SK-N-SH (cell line): ENCODE data around the gene NETO2.
A peak's percentile ranks its signal among the peaks of the same experiment; 100 is the strongest.

ENCODE experiments used
- EP300 ChIP-seq, 2 experiments: IDR thresholded peaks; 2 replicates each; pipeline versions ENCODE4 v1.4.0 to v1.6.1; 2012; ENCODE audit warnings: borderline replicate concordance in 1 of 2, low read depth in 1 of 2, low read length in 1 of 2
- EZH2phosphoT487 ChIP-seq: fragments of 200-600 bp; sonication (generic); IDR thresholded peaks from 2 replicates; pipeline ENCODE4 v1.6.1; 2017; ENCODE audit warnings: low read depth, mixed run types, mild to moderate bottlenecking, antibody characterized with exemption, moderate library complexity, borderline replicate concordance
- GABPA ChIP-seq: IDR thresholded peaks from 2 replicates; pipeline ENCODE4 v1.4.0; 2012; ENCODE audit warnings: low read depth, mild to moderate bottlenecking
- NRF1 ChIP-seq: IDR thresholded peaks from 2 replicates; pipeline ENCODE4 v1.6.1; 2012; ENCODE audit warnings: low read depth, mild to moderate bottlenecking, low read length
- POLR2AphosphoS5 ChIP-seq: IDR thresholded peaks from 2 replicates; pipeline ENCODE4 v1.6.1; 2012; ENCODE audit warnings: low read depth, low read length
- TAF1 ChIP-seq: IDR thresholded peaks from 2 replicates; pipeline ENCODE4 v1.6.1; 2012; ENCODE audit warnings: low read depth, mild to moderate bottlenecking, low read length, moderate library complexity, borderline replicate concordance
- TCF12 ChIP-seq: IDR thresholded peaks from 2 replicates; pipeline ENCODE4 v1.4.0; 2012
- YY1 ChIP-seq: IDR thresholded peaks from 2 replicates; pipeline ENCODE4 v1.4.0; 2012; ENCODE audit warnings: low read depth, mild to moderate bottlenecking
- TF ChIP-seq, protein P1 (sequence below): fragments of 200-600 bp; sonication (generic); IDR thresholded peaks from 2 replicates; pipeline ENCODE4 v1.6.1; 2017; ENCODE audit warnings: antibody characterized with exemption, mild to moderate bottlenecking, moderate library complexity
- TF ChIP-seq, protein P2 (sequence below): IDR thresholded peaks from 2 replicates; pipeline ENCODE4 v1.4.0; 2012; ENCODE audit warnings: low read depth, borderline replicate concordance
- TF ChIP-seq, protein P3 (sequence below): fragments of 150-350 bp; IDR thresholded peaks from 2 replicates; pipeline ENCODE4 v1.6.1; 2017; ENCODE audit warnings: antibody characterized with exemption, low read length, low read depth, borderline replicate concordance

DNA sequence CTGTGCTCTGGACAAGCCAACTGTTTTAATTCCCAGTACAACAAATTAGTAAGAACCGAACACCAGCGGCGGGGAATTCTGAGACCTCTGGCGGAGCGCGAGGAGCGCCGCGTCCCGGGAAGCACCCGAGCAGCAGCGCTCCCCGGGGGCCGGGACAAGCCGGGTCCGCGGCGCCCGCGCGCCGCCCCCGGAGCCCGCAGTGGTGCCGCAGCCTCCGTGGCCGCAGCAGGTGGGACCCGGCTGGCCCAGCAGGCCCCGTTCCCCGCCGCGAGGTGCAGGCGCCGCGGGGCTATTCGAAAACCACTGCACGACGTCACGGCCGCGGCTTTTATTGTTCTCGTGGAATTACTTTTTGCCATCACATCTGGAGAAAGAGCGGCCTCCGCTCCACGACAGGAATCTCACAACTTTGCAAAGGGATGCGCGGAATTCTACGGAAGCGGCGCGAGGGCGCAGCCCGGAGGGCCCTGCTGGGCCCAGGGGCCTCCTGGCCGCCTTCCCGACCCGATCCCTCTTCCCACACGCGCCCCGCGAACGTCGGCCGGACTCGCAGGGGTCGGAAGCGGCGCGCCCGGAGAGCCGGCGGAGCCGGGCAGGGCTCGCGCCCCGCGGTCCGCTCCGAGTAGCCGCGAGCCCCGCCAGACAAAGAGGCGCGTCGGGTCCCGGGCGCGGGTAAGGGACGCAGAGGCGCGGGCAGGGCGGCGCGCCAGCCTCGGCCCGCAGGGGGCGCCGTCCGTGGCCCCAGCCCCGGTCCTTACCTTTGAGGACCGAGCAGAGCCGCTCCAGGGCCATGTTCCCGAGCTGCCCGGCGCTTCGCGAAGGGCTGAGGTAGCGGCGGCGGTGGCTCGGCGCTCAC, 696 bp downstream of the NETO2 start:
- TF ChIP-seq, protein P1, sequence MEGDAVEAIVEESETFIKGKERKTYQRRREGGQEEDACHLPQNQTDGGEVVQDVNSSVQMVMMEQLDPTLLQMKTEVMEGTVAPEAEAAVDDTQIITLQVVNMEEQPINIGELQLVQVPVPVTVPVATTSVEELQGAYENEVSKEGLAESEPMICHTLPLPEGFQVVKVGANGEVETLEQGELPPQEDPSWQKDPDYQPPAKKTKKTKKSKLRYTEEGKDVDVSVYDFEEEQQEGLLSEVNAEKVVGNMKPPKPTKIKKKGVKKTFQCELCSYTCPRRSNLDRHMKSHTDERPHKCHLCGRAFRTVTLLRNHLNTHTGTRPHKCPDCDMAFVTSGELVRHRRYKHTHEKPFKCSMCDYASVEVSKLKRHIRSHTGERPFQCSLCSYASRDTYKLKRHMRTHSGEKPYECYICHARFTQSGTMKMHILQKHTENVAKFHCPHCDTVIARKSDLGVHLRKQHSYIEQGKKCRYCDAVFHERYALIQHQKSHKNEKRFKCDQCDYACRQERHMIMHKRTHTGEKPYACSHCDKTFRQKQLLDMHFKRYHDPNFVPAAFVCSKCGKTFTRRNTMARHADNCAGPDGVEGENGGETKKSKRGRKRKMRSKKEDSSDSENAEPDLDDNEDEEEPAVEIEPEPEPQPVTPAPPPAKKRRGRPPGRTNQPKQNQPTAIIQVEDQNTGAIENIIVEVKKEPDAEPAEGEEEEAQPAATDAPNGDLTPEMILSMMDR = peak; percentile 65
- TF ChIP-seq, protein P2, sequence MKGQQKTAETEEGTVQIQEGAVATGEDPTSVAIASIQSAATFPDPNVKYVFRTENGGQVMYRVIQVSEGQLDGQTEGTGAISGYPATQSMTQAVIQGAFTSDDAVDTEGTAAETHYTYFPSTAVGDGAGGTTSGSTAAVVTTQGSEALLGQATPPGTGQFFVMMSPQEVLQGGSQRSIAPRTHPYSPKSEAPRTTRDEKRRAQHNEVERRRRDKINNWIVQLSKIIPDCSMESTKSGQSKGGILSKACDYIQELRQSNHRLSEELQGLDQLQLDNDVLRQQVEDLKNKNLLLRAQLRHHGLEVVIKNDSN = no peak
- TF ChIP-seq POLR2AphosphoS5 = no peak
- no peak for TF ChIP-seq EZH2phosphoT487
- TF ChIP-seq TAF1 = peak; percentile 24; the same call in 1 of the 2 replicates
- no peak for TF ChIP-seq EP300 (IDR thresholded peaks at IDR 0.05; ENCODE audit: borderline replicate concordance in 1 of 2, low read depth in 1 of 2, low read length in 1 of 2)
- TF ChIP-seq NRF1 = no peak
- 0 out of 2 replicates have a peak, but pooled peaks have one; percentile 54 for TF ChIP-seq YY1
- TF ChIP-seq GABPA = no peak
- no peak for TF ChIP-seq TCF12
- TF ChIP-seq, protein P3, sequence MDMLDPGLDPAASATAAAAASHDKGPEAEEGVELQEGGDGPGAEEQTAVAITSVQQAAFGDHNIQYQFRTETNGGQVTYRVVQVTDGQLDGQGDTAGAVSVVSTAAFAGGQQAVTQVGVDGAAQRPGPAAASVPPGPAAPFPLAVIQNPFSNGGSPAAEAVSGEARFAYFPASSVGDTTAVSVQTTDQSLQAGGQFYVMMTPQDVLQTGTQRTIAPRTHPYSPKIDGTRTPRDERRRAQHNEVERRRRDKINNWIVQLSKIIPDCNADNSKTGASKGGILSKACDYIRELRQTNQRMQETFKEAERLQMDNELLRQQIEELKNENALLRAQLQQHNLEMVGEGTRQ = no peak
